Adrenal gland (tissue), 12 donors: ENCODE results near the gene NUDT16. TPM values are rescaled to one million over a fixed set of nuclear protein-coding genes. Genes with fewer than 3 reads are reported as not detected.

Experiments used
- DNase-seq, 7 donors: peaks; one replicate each; pipeline ENCODE4 v3.0.0-alpha.2; 2019 to 2020
- H3K27ac ChIP-seq, 5 donors: fragments of 200-600 bp; sonication (generic) in 4 of 5; 1 replicate in 3 of 5; 2 replicates in 2 of 5; pipeline versions ENCODE4 v1.5.1 to v1.8.0; 2016 to 2020; ENCODE audit warnings: mild to moderate bottlenecking in 1 of 5
- H3K27me3 ChIP-seq: fragments of 200-600 bp; 2 replicates; pipeline ENCODE4 v1.8.0; 2021
- H3K36me3 ChIP-seq, 2 donors: fragments of 200-600 bp; replicated peaks in 1 of 2; 1 replicate in 1 of 2; 2 replicates in 1 of 2; pipeline versions ENCODE4 v1.5.1 to v1.8.0; 2018 to 2022
- H3K4me1 ChIP-seq, 2 donors: fragments of 200-600 bp; replicated peaks in 1 of 2; 1 replicate in 1 of 2; 2 replicates in 1 of 2; pipeline versions ENCODE4 v1.5.1 to v1.8.0; 2018 to 2021
- H3K4me3 ChIP-seq, 4 donors: fragments of 200-600 bp; sonication (generic) in 3 of 4; one replicate each; pipeline ENCODE4 v1.5.1; 2016 to 2018
- H3K9me3 ChIP-seq, 3 donors: fragments of 200-600 bp; sonication (generic) in 1 of 3; replicated peaks in 1 of 3; 1 replicate in 2 of 3; 2 replicates in 1 of 3; pipeline versions ENCODE4 v1.5.1 to v1.8.0; 2016 to 2021
- CTCF ChIP-seq, 6 experiments: fragments of 450-650 bp in 4 of 6; fragments of 200-600 bp in 2 of 6; sonication (generic) in 1 of 6; IDR thresholded peaks; 1 replicate in 5 of 6; 2 replicates in 1 of 6; pipeline versions ENCODE4 v1.5.1 to v1.8.0; 2016 to 2021; ENCODE audit warnings: antibody characterized with exemption in 6 of 6, mild to moderate bottlenecking in 2 of 6, moderate library complexity in 1 of 6
- POLR2A ChIP-seq, 2 donors: fragments of 450-650 bp; IDR thresholded peaks; one replicate each; pipeline ENCODE4 v1.6.1; 2017; ENCODE audit warnings: antibody characterized with exemption in 2 of 2, mild to moderate bottlenecking in 2 of 2, moderate library complexity in 1 of 2
- WGBS, 4 donors: extraction: QIAGEN DNeasy Blood & Tissue Kit in 2 of 4; methylation state at CpG; one replicate each; pipeline versions ENCODE4 v1.1.5 to v1.1.7; 2013 to 2017; 5-methylcytosine and 5-hydroxymethylcytosine counted together
- intact Hi-C, 2 donors: fragments of 100-400 bp; cut with DNase I; formaldehyde crosslinking; loops; one replicate each; pipeline versions ENCODE4 v1.14.1 to v1.15.0; 2022 to 2023
- polyA plus RNA-seq, 3 donors: library from polyadenylated mRNA; stranded (reverse); fragments of 200-250 nt in 2 of 3; fragments of 350-450 nt in 1 of 3; fragmentation: Illumina TruSeq in 1 of 3; extraction: RNeasy Lipid Tissue Mini Kit (QIAGEN cat#74804) in 1 of 3; gene quantifications; one replicate each; pipeline ENCODE4 v1.2.3, GENCODE V29; 2013 to 2014
- total RNA-seq, 9 donors: library from RNA; depleted of rRNA in 4 of 9; stranded (reverse); fragments of >200 nt in 4 of 9; fragments of 120-200 nt in 1 of 9; fragmentation: NEBNext Ultra II Directional in 1 of 9; extraction: Animal tissue kit (Norgen Biotek cat#: 25700) in 1 of 9; gene quantifications; one replicate each; pipeline versions ENCODE4 v1.1.0 to v1.2.4, GENCODE V29; 2013 to 2023
- donor health status: healthy with polysubstance abuse.
- donor health status: Bipolar disorder and iron deficiency.
- donor health status: DM: yes; HTN: yes; CAD: no.
- donor health status: DM: no; HTN: no; CAD: no.
- donor health status: DM: no; HTN: no; CAD: no.
- donor health status: DM: yes; HTN: yes; CAD: no.

The NUDT16 gene
- total and polyA plus RNA-seq, 12 donors: 13.6 to 42.2 (median 22.4) TPM

- no peak overlapping the region for H3K4me3 ChIP-seq
Observed at GRCh38 chr3:131421957-131422498, 40.5 kb downstream of the NUDT16 start.

GRCh38 chr3:131427226-131427625 is 45.7 kb downstream of the NUDT16 start:
- Histone ChIP-seq H3K9me3 (no peaks in the 10 kb centered on the region), H3K27ac (no peak overlapping the region), H3K4me1 (no peaks in the 10 kb centered on the region), H3K36me3 (no peaks in the 10 kb centered on the region), H3K27me3 (no peaks in the 10 kb centered on the region), H3K4me3 (no peak overlapping the region)
- no peak for TF ChIP-seq POLR2A (IDR thresholded peaks at IDR 0.05)
- no peak for TF ChIP-seq CTCF (IDR thresholded peaks at IDR 0.05)
- intact Hi-C loops: no loop called here
- no peak for DNase-seq
- 60 to 72% (median 66%) methylated on average over 2 of the region's 2 CpGs for WGBS, 4 donors

More at GRCh38 chr3:131421957-131422498, 40.5 kb downstream of the NUDT16 start:
- Histone ChIP-seq H3K27ac (no peak overlapping the region), H3K9me3 (no peaks in the 10 kb centered on the region), H3K36me3 (no peaks in the 10 kb centered on the region), H3K27me3 (no peaks in the 10 kb centered on the region), H3K4me1 (no peaks in the 10 kb centered on the region)
- TF ChIP-seq CTCF (IDR thresholded peaks at IDR 0.05): no peak
- TF ChIP-seq POLR2A (IDR thresholded peaks at IDR 0.05): no peak
- DNase-seq: no peak
- intact Hi-C loops: no loop called here

GRCh38 chr3:131431754-131432153 is 50.2 kb downstream of the NUDT16 start:
- no peaks in the 10 kb centered on the region for H3K9me3 ChIP-seq
- no peak for TF ChIP-seq POLR2A (IDR thresholded peaks at IDR 0.05)
- TF ChIP-seq CTCF (IDR thresholded peaks at IDR 0.05): no peak
- H3K36me3 ChIP-seq: no peaks in the 10 kb centered on the region
- no peaks in the 10 kb centered on the region for H3K4me1 ChIP-seq
- H3K27me3 ChIP-seq: no peaks in the 10 kb centered on the region
- H3K4me3 ChIP-seq: no peak overlapping the region
- intact Hi-C loops: no loop called here
- H3K27ac ChIP-seq: no peak overlapping the region
- DNase-seq: no peak
- WGBS, 4 donors: 69 to 83% (median 77%) methylated on average over 5 of the region's 5 CpGs

- 77 to 95% (median 81%) methylated on average over 3 of the region's 3 CpGs for WGBS, 4 donors
- no peak overlapping the region for H3K27ac ChIP-seq
- intact Hi-C loops: no loop called here
- no peaks in the 10 kb centered on the region for H3K27me3 ChIP-seq
- no peaks in the 10 kb centered on the region for H3K4me1 ChIP-seq
- no peak overlapping the region for H3K4me3 ChIP-seq
- no peak for DNase-seq
- H3K9me3 ChIP-seq: no peaks in the 10 kb centered on the region
- no peak for TF ChIP-seq POLR2A (IDR thresholded peaks at IDR 0.05)
- TF ChIP-seq CTCF (IDR thresholded peaks at IDR 0.05): no peak
- H3K36me3 ChIP-seq: no peaks in the 10 kb centered on the region
Observed at GRCh38 chr3:131432441-131432840, 50.9 kb downstream of the NUDT16 start.
